ENCODE results near the gene SCO2.
"Not testable (repeated sequence)": the region's sequence is repeated elsewhere in the genome, so short reads cannot be mapped to it uniquely, and the experiment has no call there.

Gene SCO2

GRCh38 chr22:50531546-50531961 is 6.2 kb upstream of the SCO2 start:
- peak; percentile 32 for DNase-seq

- peak; percentile 79 for DNase-seq
Measured at GRCh38 chr22:50530877-50531545, 5.6 kb upstream of the SCO2 start.

GRCh38 chr22:50530580-50530876 is 5.1 kb upstream of the SCO2 start:
- DNase-seq, result no peak

- peak; percentile 85 for DNase-seq
Measured at GRCh38 chr22:50529897-50530579, 4.6 kb upstream of the SCO2 start, which contains the start of gene TYMP. Gene TYMP, minus strand, starts transcription at chr22:50530012. Its CDS starts 303 bp downstream, at chr22:50529709.

- DNase-seq, result peak; percentile 27
Measured at GRCh38 chr22:50529416-50529896, 4.1 kb upstream of the SCO2 start.

- DNase-seq, result no peak
Measured at GRCh38 chr22:50528682-50529415, 3.5 kb upstream of the SCO2 start.

GRCh38 chr22:50527921-50528681 is 2.7 kb upstream of the SCO2 start:
- DNase-seq, result no peak

- peak; percentile 40 for DNase-seq
Measured at GRCh38 chr22:50526834-50527801, 1.7 kb upstream of the SCO2 start.

GRCh38 chr22:50526108-50526833 is 873 bp upstream of the SCO2 start:
- DNase-seq, result peak; percentile 82

- DNase-seq, result no peak
Measured at GRCh38 chr22:50525858-50526107, 385 bp upstream of the SCO2 start.

- no peak for DNase-seq
Measured at GRCh38 chr22:50524676-50525103, 708 bp downstream of the SCO2 start.

- DNase-seq, result no peak
Measured at GRCh38 chr22:50523806-50524675, 1.4 kb downstream of the SCO2 start.

GRCh38 chr22:50523458-50523805 is 2.0 kb downstream of the SCO2 start:
- DNase-seq, result no peak

- no peak for DNase-seq
Measured at GRCh38 chr22:50522806-50523438, 2.5 kb downstream of the SCO2 start.

- DNase-seq, result no peak
Measured at GRCh38 chr22:50522208-50522805, 3.1 kb downstream of the SCO2 start.

GRCh38 chr22:50521710-50522109 is 3.7 kb downstream of the SCO2 start:
- no peak for DNase-seq

GRCh38 chr22:50520826-50521453 is 4.5 kb downstream of the SCO2 start:
- no peak for DNase-seq

- not testable (repeated sequence) for DNase-seq
Measured at GRCh38 chr22:50520184-50520583, 5.2 kb downstream of the SCO2 start.

GRCh38 chr22:50519151-50519550 is 6.2 kb downstream of the SCO2 start:
- DNase-seq, result no peak

Data from EL (cell line).